Erythroblast (primary cell): ENCODE results near the gene ARHGAP21.

Source experiments
- GATA1 ChIP-seq: IDR thresholded peaks from 2 replicates; pipeline ENCODE4 v1.6.1; 2011; ENCODE audit warnings: low read depth, mild to moderate bottlenecking, control low read depth, low read length, moderate library complexity
- POLR2A ChIP-seq: IDR thresholded peaks from 2 replicates; pipeline ENCODE4 v1.6.1; 2011; ENCODE audit warnings: mild to moderate bottlenecking, low read length

GRCh38 chr10:24651923-24652322 is 71.8 kb downstream of the ARHGAP21 start:
- TF ChIP-seq POLR2A: no peak
- no peak for TF ChIP-seq GATA1
